Skeletal muscle tissue (tissue), 4 donors: ENCODE measurements around the gene RAD23A. TPM values are rescaled to one million over a fixed set of nuclear protein-coding genes. Genes with fewer than 3 reads are reported as not detected.

Source experiments
- H3K27ac ChIP-seq: one replicate; pipeline ENCODE4 v1.7.0; 2013; ENCODE audit warnings: mild to moderate bottlenecking, low read depth, low read length, inconsistent platforms
- H3K27me3 ChIP-seq, 3 donors: one replicate each; pipeline ENCODE4 v1.7.0; 2013; ENCODE audit warnings: low read length in 3 of 3; ENCODE audit not compliant: control insufficient read depth in 3 of 3, insufficient read depth in 3 of 3
- H3K36me3 ChIP-seq, 3 donors: one replicate each; pipeline ENCODE4 v1.7.0; 2013; ENCODE audit warnings: low read length in 3 of 3; ENCODE audit not compliant: control insufficient read depth in 3 of 3, insufficient read depth in 3 of 3
- H3K4me1 ChIP-seq, 3 donors: one replicate each; pipeline ENCODE4 v1.7.0; 2013; ENCODE audit warnings: low read length in 3 of 3, mild to moderate bottlenecking in 3 of 3; ENCODE audit not compliant: control insufficient read depth in 3 of 3, insufficient read depth in 3 of 3
- H3K4me3 ChIP-seq, 3 donors: one replicate each; pipeline ENCODE4 v1.7.0; 2013; ENCODE audit warnings: low read length in 3 of 3
- H3K9ac ChIP-seq, 3 donors: one replicate each; pipeline ENCODE4 v1.7.0; 2013; ENCODE audit warnings: low read length in 3 of 3, mild to moderate bottlenecking in 3 of 3, moderate library complexity in 2 of 3, low read depth in 1 of 3
- H3K9me3 ChIP-seq, 3 donors: one replicate each; pipeline ENCODE4 v1.7.0; 2013; ENCODE audit warnings: low read length in 3 of 3; ENCODE audit not compliant: control insufficient read depth in 3 of 3
- total RNA-seq: library from RNA; depleted of rRNA; stranded (reverse); fragments of >200 nt; gene quantifications from one replicate; pipeline ENCODE4 v1.2.3, GENCODE V29; 2014
- donor health status: Osteomylitis.

RAD23A gene
- total RNA-seq, 1 donor from 2014 or later = 57.9 TPM

- Histone ChIP-seq H3K27me3 (no peaks in the 10 kb centered on the region), H3K27ac (no peak overlapping the region), H3K4me1 (peaks cover 0 to 10% (median 5%) of the 10 kb centered on the region in 3 donors), H3K36me3 (no peaks in the 10 kb centered on the region), H3K4me3 (no peak overlapping the region), H3K9me3 (no peaks in the 10 kb centered on the region), H3K9ac (no peak overlapping the region)
Measured at GRCh38 chr19:12991296-12991695, 45.6 kb downstream of the RAD23A start.

GRCh38 chr19:12992729-12993128 lies 47.1 kb downstream of the RAD23A start:
- Histone ChIP-seq H3K36me3 (peaks cover 0 to 4% (median 0%) of the 10 kb centered on the region in 3 donors), H3K4me1 (peaks cover 10 to 23% (median 16%) of the 10 kb centered on the region in 3 donors), H3K27ac (no peak overlapping the region), H3K27me3 (peaks cover 0 to 3% (median 0%) of the 10 kb centered on the region in 3 donors), H3K9ac (no peak overlapping the region), H3K4me3 (no peak overlapping the region), H3K9me3 (no peaks in the 10 kb centered on the region)

- Histone ChIP-seq H3K27me3 (peaks cover 0 to 3% (median 0%) of the 10 kb centered on the region in 3 donors), H3K27ac (peak overlapping the region; percentile 7), H3K4me3 (no peak overlapping the region), H3K9me3 (no peaks in the 10 kb centered on the region), H3K4me1 (peaks cover 17 to 32% (median 24%) of the 10 kb centered on the region in 3 donors), H3K9ac (peak overlapping the region in 1 of 3 donors; percentile 16), H3K36me3 (peaks cover 2 to 5% (median 4%) of the 10 kb centered on the region in 3 donors)
Measured at GRCh38 chr19:12993562-12993961, 47.9 kb downstream of the RAD23A start.

GRCh38 chr19:12994701-12995595 lies 49.3 kb downstream of the RAD23A start, which contains the start of gene NFIX:
Gene NFIX (plus strand): TSS chr19:12995475. CDS start chr19:12995838, 363 bp downstream.
- Histone ChIP-seq H3K9ac (peak within 1 kb of the TSS; percentile 90 to 99 (median 91)), H3K36me3 (peaks cover 9 to 12% (median 10%) of the 10 kb centered on the region in 3 donors), H3K9me3 (no peaks in the 10 kb centered on the region), H3K4me3 (peak within 1 kb of the TSS; percentile 82 to 96 (median 94)), H3K27ac (peak within 1 kb of the TSS; percentile 99), H3K4me1 (peaks cover 30 to 46% (median 35%) of the 10 kb centered on the region in 3 donors), H3K27me3 (peaks cover 0 to 3% (median 0%) of the 10 kb centered on the region in 3 donors)

DNA sequence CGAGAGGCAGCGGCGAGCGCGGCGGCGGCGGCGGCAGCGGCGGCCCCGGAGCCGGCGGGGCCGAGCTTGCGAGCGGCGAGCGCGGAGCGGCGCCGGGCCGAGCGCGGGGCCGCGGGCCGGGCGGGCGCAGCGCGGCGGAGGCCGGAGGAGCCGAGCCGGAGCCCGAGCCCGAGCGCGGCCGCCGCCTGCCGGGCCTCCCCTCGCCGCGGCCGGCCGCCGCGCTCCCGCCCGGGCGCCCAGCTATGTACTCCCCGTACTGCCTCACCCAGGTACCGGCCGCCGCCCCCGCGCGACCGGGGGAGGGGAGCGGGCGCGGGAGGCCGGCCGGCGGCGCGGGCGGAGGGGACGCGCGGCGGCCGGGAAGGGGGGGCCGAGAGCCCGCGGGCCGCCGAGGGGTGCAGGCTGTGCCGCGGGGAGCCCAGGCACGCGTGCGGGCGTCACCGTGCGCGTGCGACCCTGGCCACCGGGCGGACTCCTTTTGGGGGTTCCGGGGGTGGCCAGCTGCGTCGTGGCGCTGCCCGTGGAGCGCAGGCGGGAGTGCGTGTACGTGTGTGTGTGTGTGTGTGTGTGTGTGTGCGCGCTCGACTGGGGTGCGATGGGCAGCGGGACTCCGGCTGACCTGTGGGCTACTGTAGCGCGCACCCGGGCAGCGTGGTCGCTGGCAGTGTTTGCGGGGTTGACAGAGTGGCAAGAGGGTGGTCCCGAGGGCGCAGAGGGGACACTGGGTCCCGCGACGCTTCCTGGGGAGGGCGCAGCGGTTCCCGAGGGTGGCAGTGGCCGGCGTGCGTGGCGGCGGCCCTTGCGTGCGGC lies 50.1 kb downstream of the RAD23A start:
- Histone ChIP-seq H3K27me3 (peaks cover 0 to 3% (median 0%) of the 10 kb centered on the region in 3 donors), H3K4me1 (peaks cover 38 to 54% (median 44%) of the 10 kb centered on the region in 3 donors), H3K36me3 (peaks cover 10 to 14% (median 12%) of the 10 kb centered on the region in 3 donors), H3K4me3 (peak overlapping the region; percentile 82 to 96 (median 94)), H3K9me3 (no peaks in the 10 kb centered on the region), H3K27ac (peak overlapping the region; percentile 99), H3K9ac (peak overlapping the region; percentile 90 to 99 (median 91))

DNA sequence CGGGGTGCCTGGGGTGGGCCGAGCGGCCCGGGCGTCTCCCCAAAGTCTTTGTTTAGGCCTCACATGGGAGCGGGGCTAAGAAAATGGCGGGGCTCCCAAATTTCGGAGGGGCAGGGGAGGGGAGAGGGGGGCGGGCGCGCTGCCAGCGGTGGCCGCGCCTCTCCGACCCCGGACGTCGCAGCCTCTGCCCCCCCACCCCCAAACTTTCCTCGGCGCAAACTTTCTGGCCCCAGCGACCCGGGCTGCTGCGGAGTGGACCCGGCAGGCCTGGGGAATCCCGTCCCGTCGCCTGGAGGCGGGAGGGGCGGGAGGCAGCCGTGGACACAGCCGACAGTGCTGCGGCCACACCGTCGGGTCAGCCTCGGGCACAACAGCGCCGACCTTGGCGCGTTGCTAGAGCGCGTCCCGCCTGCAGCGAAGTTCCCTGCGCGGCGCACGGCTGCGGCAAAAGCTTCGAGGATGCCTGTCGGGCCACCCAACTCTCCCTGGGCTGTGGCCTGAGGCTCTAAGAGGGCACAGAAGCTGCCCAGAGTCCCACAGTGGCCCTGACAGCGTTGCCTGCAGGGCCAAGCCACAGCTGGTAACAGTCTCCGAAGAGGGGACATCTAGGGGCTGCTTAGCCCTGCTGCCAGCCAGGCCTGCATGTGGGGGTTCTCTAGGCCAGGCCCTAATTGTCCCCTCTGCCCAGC lies 50.9 kb downstream of the RAD23A start:
- no peaks in the 10 kb centered on the region for H3K9me3 ChIP-seq
- peak overlapping the region; percentile 99 for H3K27ac ChIP-seq
- peaks cover 10 to 14% (median 12%) of the 10 kb centered on the region in 3 donors for H3K36me3 ChIP-seq
- H3K4me1 ChIP-seq = peaks cover 46 to 62% (median 52%) of the 10 kb centered on the region in 3 donors
- H3K9ac ChIP-seq = peak overlapping the region; percentile 90 to 99 (median 91)
- H3K27me3 ChIP-seq = peaks cover 0 to 3% (median 0%) of the 10 kb centered on the region in 3 donors
- H3K4me3 ChIP-seq = peak overlapping the region; percentile 82 to 96 (median 94)

DNA sequence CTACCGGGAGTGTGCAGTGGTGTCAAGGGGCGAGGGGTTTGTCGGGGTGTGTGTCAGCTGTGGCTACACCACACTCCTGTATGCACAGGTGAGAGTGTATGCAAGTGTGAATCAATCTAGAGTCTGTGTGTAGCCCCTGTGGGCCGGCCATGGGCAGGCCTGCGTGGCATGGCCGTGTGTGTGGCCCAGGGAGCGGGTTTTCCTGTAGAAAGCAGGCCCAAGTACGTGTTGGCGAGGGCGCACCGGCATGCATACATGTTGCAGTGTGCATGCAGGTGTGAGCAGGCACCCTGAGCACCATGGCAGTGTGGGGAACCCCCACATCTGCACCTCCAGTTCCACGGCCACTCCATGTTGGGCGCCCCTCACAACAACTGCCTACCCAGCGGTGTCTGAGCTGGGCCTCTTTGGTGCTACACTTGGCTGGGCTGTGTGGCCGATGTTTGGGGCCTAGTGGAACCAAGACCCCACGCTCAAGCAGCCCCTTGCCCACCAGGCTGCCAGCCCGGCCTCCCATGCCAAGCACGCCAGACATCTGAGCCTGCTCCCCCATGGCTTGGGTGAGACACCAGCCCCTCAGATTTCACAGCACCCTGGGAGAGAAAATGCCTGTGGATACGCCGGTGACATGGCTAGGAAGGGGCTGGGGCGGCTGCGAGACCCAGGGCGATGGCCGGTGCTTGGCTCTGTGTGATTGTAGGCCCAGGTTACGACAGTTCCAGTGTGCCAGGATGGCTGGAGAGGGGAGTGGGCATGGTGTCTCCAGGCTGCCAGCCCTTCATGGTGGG lies 51.7 kb downstream of the RAD23A start:
- Histone ChIP-seq H3K9ac (peak overlapping the region; percentile 90 to 99 (median 91)), H3K27ac (peak overlapping the region; percentile 99), H3K4me1 (peaks cover 46 to 64% (median 55%) of the 10 kb centered on the region in 3 donors), H3K9me3 (no peaks in the 10 kb centered on the region), H3K27me3 (peaks cover 0 to 3% (median 0%) of the 10 kb centered on the region in 3 donors), H3K4me3 (peak overlapping the region; percentile 66 to 96 (median 94)), H3K36me3 (peaks cover 10 to 14% (median 12%) of the 10 kb centered on the region in 3 donors)

- H3K9ac ChIP-seq = peak overlapping the region; percentile 90 to 99 (median 91)
- H3K27me3 ChIP-seq = peaks cover 0 to 3% (median 0%) of the 10 kb centered on the region in 3 donors
- peak overlapping the region; percentile 99 for H3K27ac ChIP-seq
- peak overlapping the region; percentile 66 to 96 (median 94) for H3K4me3 ChIP-seq
- H3K9me3 ChIP-seq = no peaks in the 10 kb centered on the region
- peaks cover 10 to 14% (median 12%) of the 10 kb centered on the region in 3 donors for H3K36me3 ChIP-seq
- H3K4me1 ChIP-seq = peaks cover 54 to 72% (median 63%) of the 10 kb centered on the region in 3 donors
Measured at GRCh38 chr19:12997967-12998940, 52.6 kb downstream of the RAD23A start.
